ENCODE results near the gene EFNA5. TPM values are rescaled to one million over a fixed set of nuclear protein-coding genes. Genes with fewer than 3 reads are reported as not detected.

Gene EFNA5
- total RNA-seq, 4 donors from 2014 or later = 6.8 to 17.9 (median 11.5) TPM

GRCh38 chr5:107558823-107559375 lies 111.8 kb downstream of the EFNA5 start:
- no peak overlapping the region for H3K4me3 ChIP-seq
- H3K27ac ChIP-seq = no peak overlapping the region
- H3K4me1 ChIP-seq = peaks cover 0 to 13% (median 5%) of the 10 kb centered on the region in 3 donors
- intact Hi-C loops (cut with DNase I) = no loop called here
- DNase-seq = no peak
- WGBS, 2 donors = 85 to 86% methylated on average over 4 of the region's 4 CpGs
- H3K27me3 ChIP-seq = no peaks in the 10 kb centered on the region
- H3K36me3 ChIP-seq = no peaks in the 10 kb centered on the region
- TF ChIP-seq POLR2A (IDR thresholded peaks at IDR 0.05) = no peak
- no peak for TF ChIP-seq CTCF (IDR thresholded peaks at IDR 0.05)
- H3K9me3 ChIP-seq = no peaks in the 10 kb centered on the region

GRCh38 chr5:107557051-107557658 lies 113.6 kb downstream of the EFNA5 start:
- 28 to 42% methylated on average over 10 to 11 of the region's 11 CpGs for WGBS, 2 donors
- peaks cover 0 to 12% (median 5%) of the 10 kb centered on the region in 3 donors for H3K4me1 ChIP-seq
- intact Hi-C loops (cut with DNase I) = no loop called here
- no peak for TF ChIP-seq POLR2A (IDR thresholded peaks at IDR 0.05)
- TF ChIP-seq CTCF (IDR thresholded peaks at IDR 0.05) = no peak
- H3K4me3 ChIP-seq = no peak overlapping the region
- H3K27ac ChIP-seq = no peak overlapping the region
- H3K9me3 ChIP-seq = no peaks in the 10 kb centered on the region
- DNase-seq = no peak
- H3K27me3 ChIP-seq = no peaks in the 10 kb centered on the region
- no peaks in the 10 kb centered on the region for H3K36me3 ChIP-seq

GRCh38 chr5:107556575-107556974 lies 114.2 kb downstream of the EFNA5 start:
- Histone ChIP-seq H3K4me3 (no peak overlapping the region), H3K27me3 (no peaks in the 10 kb centered on the region), H3K36me3 (no peaks in the 10 kb centered on the region), H3K27ac (no peak overlapping the region), H3K9me3 (no peaks in the 10 kb centered on the region), H3K4me1 (peaks cover 0 to 12% (median 5%) of the 10 kb centered on the region in 3 donors)
- TF ChIP-seq CTCF (IDR thresholded peaks at IDR 0.05) = no peak
- TF ChIP-seq POLR2A (IDR thresholded peaks at IDR 0.05) = no peak
- WGBS, 2 donors = 98 to 100% methylated on average over 6 to 7 of the region's 7 CpGs
- no peak for DNase-seq
- intact Hi-C loops (cut with DNase I) = no loop called here

GRCh38 chr5:107555425-107556090 lies 115.2 kb downstream of the EFNA5 start:
- Histone ChIP-seq H3K4me1 (peaks cover 0 to 12% (median 5%) of the 10 kb centered on the region in 3 donors), H3K36me3 (no peaks in the 10 kb centered on the region), H3K27me3 (no peaks in the 10 kb centered on the region), H3K9me3 (no peaks in the 10 kb centered on the region), H3K4me3 (no peak overlapping the region), H3K27ac (no peak overlapping the region)
- intact Hi-C loops (cut with DNase I) = no loop called here
- WGBS, 2 donors = 91 to 95% methylated on average over 4 of the region's 4 CpGs
- DNase-seq = no peak
- TF ChIP-seq CTCF (IDR thresholded peaks at IDR 0.05) (no peak), POLR2A (IDR thresholded peaks at IDR 0.05) (no peak)

GRCh38 chr5:107554776-107555424 lies 115.8 kb downstream of the EFNA5 start:
- H3K4me3 ChIP-seq = no peak overlapping the region
- no peaks in the 10 kb centered on the region for H3K27me3 ChIP-seq
- 80 to 82% methylated on average over 7 of the region's 7 CpGs for WGBS, 2 donors
- H3K36me3 ChIP-seq = no peaks in the 10 kb centered on the region
- no peak for DNase-seq
- TF ChIP-seq POLR2A (IDR thresholded peaks at IDR 0.05) (no peak), CTCF (IDR thresholded peaks at IDR 0.05) (no peak)
- no peaks in the 10 kb centered on the region for H3K9me3 ChIP-seq
- no peak overlapping the region for H3K27ac ChIP-seq
- peaks cover 0 to 12% (median 5%) of the 10 kb centered on the region in 3 donors for H3K4me1 ChIP-seq
- intact Hi-C loops (cut with DNase I) = no loop called here

Data from esophagus squamous epithelium (tissue), 5 donors.